HepG2 (cell line): ENCODE data around the gene NRDC. TPM values are rescaled to one million over a fixed set of nuclear protein-coding genes. Genes with fewer than 3 reads are reported as not detected.

Experiments used
- ARNT2 ChIP-seq: sonication (generic); formaldehyde crosslinking; IDR thresholded peaks from 2 replicates; pipeline ENCODE4 v1.8.0; 2022; ENCODE audit warnings: mild to moderate bottlenecking, low read depth, missing genetic modification reagents, moderate library complexity
- HMG20B ChIP-seq: conservative IDR thresholded peaks from 2 replicates; pipeline ENCODE4 v1.6.1; 2016; ENCODE audit warnings: missing genetic modification reagents, missing compliant biosample characterization
- HNF4A ChIP-seq: sonication (generic); formaldehyde crosslinking; IDR thresholded peaks from 2 replicates; pipeline ENCODE4 v1.4.0; 2020; ENCODE audit warnings: missing genetic modification reagents
- KDM4B ChIP-seq: sonication (generic); formaldehyde crosslinking; IDR thresholded peaks from 2 replicates; pipeline ENCODE4 v1.4.0; 2020; ENCODE audit warnings: missing genetic modification reagents
- NR1H2 ChIP-seq: sonication (generic); formaldehyde crosslinking; IDR thresholded peaks from 2 replicates; pipeline ENCODE4 v1.8.1; 2022; ENCODE audit warnings: low read depth, missing genetic modification reagents, borderline replicate concordance
- PRPF4 ChIP-seq: fragments of 200-400 bp; formaldehyde crosslinking; IDR thresholded peaks from 2 replicates; pipeline ENCODE4 v1.6.1; 2016; ENCODE audit warnings: low read length, low read depth; ENCODE audit not compliant: poor library complexity, severe bottlenecking
- SIN3B ChIP-seq: fragments of 150-350 bp; IDR thresholded peaks from 2 replicates; pipeline ENCODE4 v1.6.1; 2014; ENCODE audit warnings: low read length
- ZNF230 ChIP-seq: sonication (generic); formaldehyde crosslinking; IDR thresholded peaks from 2 replicates; pipeline ENCODE4 v1.4.0; 2020; ENCODE audit warnings: mild to moderate bottlenecking, missing genetic modification reagents
- ZNF614 ChIP-seq: IDR thresholded peaks from 2 replicates; pipeline ENCODE4 v1.6.1; 2018; ENCODE audit warnings: missing biosample characterization, missing genetic modification reagents, inconsistent platforms, borderline replicate concordance
- polyA plus RNA-seq, 8 experiments: library from polyadenylated mRNA; depleted of rRNA in 3 of 8; stranded (reverse) in 7 of 8; unstranded in 1 of 8; fragments of >200 nt; fragmentation: Illumina TruSeq in 4 of 8; extraction: Trizol in 4 of 8; gene quantifications; 2 replicates each; pipeline versions ENCODE4 v1.2.1 to v1.2.3, GENCODE V29; 2011 to 2016; ENCODE audit warnings: low read depth in 4 of 8, missing spikeins in 1 of 8, mixed read lengths in 1 of 8; ENCODE audit not compliant: insufficient read depth in 1 of 8
- total RNA-seq, 5 experiments: library from RNA; depleted of rRNA; stranded (reverse); fragments of >200 nt; fragmentation: Illumina TruSeq; extraction: Trizol; gene quantifications; 2 replicates each; pipeline ENCODE4 v1.2.3, GENCODE V29; 2016; ENCODE audit warnings: low read depth in 1 of 5
- TF ChIP-seq, protein P1 (sequence below): sonication (generic); formaldehyde crosslinking; IDR thresholded peaks from 2 replicates; pipeline ENCODE4 v1.5.0; 2020; ENCODE audit warnings: mild to moderate bottlenecking, missing genetic modification reagents, moderate library complexity
- TF ChIP-seq, protein P2 (sequence below): IDR thresholded peaks from 2 replicates; pipeline ENCODE4 v1.6.1; 2016; ENCODE audit warnings: mild to moderate bottlenecking
- TF ChIP-seq, protein P3 (sequence below): sonication (generic); formaldehyde crosslinking; IDR thresholded peaks from 2 replicates; pipeline ENCODE4 v1.4.0; 2020; ENCODE audit warnings: mild to moderate bottlenecking, missing genetic modification reagents
- TF ChIP-seq, protein P4 (sequence below): sonication (generic); formaldehyde crosslinking; IDR thresholded peaks from 2 replicates; pipeline ENCODE4 v1.4.0; 2020; ENCODE audit warnings: mild to moderate bottlenecking, missing genetic modification reagents
- TF ChIP-seq, protein P5 (sequence below): sonication (generic); formaldehyde crosslinking; IDR thresholded peaks from 2 replicates; pipeline ENCODE4 v1.4.0; 2020; ENCODE audit warnings: missing genetic modification reagents
- TF ChIP-seq, protein P6 (sequence below): sonication (generic); formaldehyde crosslinking; IDR thresholded peaks from 2 replicates; pipeline ENCODE4 v1.5.0; 2020; ENCODE audit warnings: missing genetic modification reagents
- TF ChIP-seq, protein P7 (sequence below): sonication (generic); formaldehyde crosslinking; IDR thresholded peaks from 2 replicates; pipeline ENCODE4 v1.4.0; 2020; ENCODE audit warnings: mild to moderate bottlenecking, missing genetic modification reagents

Gene NRDC
- total and polyA plus RNA-seq, 2 of the 13 experiments (the other 11 are each of a cell fraction or from before 2014, with no cell fraction given) = 57.6 to 64.9 TPM

DNA sequence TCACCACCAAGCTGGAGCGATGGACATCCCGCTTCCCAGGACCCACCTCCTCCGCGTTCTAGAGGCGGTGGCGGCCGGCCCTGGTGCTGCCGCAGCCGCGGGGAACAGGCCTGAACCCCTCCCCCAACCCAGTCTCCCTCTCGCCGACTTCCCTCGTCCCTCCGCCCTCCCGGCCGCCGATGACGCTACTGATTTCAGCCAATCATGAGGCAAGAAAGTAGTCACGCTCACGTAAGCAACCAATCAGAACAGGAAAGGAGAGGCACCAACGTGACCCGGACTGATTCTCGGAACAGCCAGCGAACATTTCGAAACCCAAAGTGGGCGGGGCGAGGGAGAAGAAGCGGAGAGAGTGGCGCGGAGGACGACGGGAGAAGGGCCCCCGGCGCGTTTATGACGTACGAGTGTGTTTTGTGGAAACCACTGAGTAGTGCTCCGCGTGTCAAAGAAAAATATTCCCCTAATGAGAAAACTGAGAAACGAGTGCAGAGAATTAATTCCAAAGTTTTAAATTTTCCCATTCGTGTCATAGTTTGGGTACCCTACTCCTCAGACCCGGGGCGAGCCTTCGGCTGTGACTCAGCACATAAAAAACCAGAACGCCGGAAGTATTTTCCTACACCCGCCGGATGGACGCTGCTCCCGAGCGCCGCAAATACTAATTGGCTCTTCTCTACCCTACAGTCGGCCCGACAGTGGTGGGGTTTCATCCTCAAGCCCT lies at the start of gene NRDC (continued):
- TF ChIP-seq, protein P1, sequence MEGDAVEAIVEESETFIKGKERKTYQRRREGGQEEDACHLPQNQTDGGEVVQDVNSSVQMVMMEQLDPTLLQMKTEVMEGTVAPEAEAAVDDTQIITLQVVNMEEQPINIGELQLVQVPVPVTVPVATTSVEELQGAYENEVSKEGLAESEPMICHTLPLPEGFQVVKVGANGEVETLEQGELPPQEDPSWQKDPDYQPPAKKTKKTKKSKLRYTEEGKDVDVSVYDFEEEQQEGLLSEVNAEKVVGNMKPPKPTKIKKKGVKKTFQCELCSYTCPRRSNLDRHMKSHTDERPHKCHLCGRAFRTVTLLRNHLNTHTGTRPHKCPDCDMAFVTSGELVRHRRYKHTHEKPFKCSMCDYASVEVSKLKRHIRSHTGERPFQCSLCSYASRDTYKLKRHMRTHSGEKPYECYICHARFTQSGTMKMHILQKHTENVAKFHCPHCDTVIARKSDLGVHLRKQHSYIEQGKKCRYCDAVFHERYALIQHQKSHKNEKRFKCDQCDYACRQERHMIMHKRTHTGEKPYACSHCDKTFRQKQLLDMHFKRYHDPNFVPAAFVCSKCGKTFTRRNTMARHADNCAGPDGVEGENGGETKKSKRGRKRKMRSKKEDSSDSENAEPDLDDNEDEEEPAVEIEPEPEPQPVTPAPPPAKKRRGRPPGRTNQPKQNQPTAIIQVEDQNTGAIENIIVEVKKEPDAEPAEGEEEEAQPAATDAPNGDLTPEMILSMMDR (CRISPR knock-in tag) = no peak
- TF ChIP-seq, protein P2, sequence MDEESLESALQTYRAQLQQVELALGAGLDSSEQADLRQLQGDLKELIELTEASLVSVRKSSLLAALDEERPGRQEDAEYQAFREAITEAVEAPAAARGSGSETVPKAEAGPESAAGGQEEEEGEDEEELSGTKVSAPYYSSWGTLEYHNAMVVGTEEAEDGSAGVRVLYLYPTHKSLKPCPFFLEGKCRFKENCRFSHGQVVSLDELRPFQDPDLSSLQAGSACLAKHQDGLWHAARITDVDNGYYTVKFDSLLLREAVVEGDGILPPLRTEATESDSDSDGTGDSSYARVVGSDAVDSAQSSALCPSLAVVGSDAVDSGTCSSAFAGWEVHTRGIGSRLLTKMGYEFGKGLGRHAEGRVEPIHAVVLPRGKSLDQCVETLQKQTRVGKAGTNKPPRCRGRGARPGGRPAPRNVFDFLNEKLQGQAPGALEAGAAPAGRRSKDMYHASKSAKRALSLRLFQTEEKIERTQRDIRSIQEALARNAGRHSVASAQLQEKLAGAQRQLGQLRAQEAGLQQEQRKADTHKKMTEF (CRISPR knock-in tag) = peak; percentile 83
- TF ChIP-seq PRPF4 (peak; percentile 46), ZNF230 (CRISPR knock-in tag) (peak; percentile 48), HNF4A (CRISPR knock-in tag) (no peak), HMG20B (peak; percentile 58), ZNF614 (CRISPR knock-in tag) (no peak), KDM4B (CRISPR knock-in tag) (peak; percentile 37; the same call in 1 of the 2 replicates), ARNT2 (CRISPR knock-in tag) (0 out of 2 replicates have a peak, but pooled peaks have one; percentile 84), SIN3B (peak; percentile 62; the same call in 1 of the 2 replicates), NR1H2 (CRISPR knock-in tag) (0 out of 2 replicates have a peak, but pooled peaks have one; percentile 49)
- TF ChIP-seq, protein P3, sequence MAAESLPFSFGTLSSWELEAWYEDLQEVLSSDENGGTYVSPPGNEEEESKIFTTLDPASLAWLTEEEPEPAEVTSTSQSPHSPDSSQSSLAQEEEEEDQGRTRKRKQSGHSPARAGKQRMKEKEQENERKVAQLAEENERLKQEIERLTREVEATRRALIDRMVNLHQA = no peak
- TF ChIP-seq, protein P4, sequence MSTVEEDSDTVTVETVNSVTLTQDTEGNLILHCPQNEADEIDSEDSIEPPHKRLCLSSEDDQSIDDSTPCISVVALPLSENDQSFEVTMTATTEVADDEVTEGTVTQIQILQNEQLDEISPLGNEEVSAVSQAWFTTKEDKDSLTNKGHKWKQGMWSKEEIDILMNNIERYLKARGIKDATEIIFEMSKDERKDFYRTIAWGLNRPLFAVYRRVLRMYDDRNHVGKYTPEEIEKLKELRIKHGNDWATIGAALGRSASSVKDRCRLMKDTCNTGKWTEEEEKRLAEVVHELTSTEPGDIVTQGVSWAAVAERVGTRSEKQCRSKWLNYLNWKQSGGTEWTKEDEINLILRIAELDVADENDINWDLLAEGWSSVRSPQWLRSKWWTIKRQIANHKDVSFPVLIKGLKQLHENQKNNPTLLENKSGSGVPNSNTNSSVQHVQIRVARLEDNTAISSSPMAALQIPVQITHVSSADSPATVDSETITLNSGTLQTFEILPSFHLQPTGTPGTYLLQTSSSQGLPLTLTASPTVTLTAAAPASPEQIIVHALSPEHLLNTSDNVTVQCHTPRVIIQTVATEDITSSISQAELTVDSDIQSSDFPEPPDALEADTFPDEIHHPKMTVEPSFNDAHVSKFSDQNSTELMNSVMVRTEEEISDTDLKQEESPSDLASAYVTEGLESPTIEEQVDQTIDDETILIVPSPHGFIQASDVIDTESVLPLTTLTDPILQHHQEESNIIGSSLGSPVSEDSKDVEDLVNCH (CRISPR knock-in tag) = no peak
- TF ChIP-seq, protein P5, sequence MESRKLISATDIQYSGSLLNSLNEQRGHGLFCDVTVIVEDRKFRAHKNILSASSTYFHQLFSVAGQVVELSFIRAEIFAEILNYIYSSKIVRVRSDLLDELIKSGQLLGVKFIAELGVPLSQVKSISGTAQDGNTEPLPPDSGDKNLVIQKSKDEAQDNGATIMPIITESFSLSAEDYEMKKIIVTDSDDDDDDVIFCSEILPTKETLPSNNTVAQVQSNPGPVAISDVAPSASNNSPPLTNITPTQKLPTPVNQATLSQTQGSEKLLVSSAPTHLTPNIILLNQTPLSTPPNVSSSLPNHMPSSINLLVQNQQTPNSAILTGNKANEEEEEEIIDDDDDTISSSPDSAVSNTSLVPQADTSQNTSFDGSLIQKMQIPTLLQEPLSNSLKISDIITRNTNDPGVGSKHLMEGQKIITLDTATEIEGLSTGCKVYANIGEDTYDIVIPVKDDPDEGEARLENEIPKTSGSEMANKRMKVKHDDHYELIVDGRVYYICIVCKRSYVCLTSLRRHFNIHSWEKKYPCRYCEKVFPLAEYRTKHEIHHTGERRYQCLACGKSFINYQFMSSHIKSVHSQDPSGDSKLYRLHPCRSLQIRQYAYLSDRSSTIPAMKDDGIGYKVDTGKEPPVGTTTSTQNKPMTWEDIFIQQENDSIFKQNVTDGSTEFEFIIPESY (CRISPR knock-in tag) = 0 out of 2 replicates have a peak, but pooled peaks have one; percentile 17
- TF ChIP-seq, protein P6, sequence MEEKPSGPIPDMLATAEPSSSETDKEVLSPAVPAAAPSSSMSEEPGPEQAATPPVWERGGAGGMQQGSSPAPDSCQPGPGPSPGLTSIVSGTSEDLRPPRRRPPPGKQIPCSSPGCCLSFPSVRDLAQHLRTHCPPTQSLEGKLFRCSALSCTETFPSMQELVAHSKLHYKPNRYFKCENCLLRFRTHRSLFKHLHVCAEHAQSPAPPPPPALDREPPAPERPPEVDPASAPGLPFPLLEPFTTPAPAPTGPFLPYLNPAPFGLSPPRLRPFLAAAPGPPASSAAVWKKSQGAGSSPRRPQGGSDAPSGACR (CRISPR knock-in tag) = 0 out of 2 replicates have a peak, but pooled peaks have one; percentile 36
- TF ChIP-seq, protein P7, sequence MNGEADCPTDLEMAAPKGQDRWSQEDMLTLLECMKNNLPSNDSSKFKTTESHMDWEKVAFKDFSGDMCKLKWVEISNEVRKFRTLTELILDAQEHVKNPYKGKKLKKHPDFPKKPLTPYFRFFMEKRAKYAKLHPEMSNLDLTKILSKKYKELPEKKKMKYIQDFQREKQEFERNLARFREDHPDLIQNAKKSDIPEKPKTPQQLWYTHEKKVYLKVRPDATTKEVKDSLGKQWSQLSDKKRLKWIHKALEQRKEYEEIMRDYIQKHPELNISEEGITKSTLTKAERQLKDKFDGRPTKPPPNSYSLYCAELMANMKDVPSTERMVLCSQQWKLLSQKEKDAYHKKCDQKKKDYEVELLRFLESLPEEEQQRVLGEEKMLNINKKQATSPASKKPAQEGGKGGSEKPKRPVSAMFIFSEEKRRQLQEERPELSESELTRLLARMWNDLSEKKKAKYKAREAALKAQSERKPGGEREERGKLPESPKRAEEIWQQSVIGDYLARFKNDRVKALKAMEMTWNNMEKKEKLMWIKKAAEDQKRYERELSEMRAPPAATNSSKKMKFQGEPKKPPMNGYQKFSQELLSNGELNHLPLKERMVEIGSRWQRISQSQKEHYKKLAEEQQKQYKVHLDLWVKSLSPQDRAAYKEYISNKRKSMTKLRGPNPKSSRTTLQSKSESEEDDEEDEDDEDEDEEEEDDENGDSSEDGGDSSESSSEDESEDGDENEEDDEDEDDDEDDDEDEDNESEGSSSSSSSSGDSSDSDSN (CRISPR knock-in tag) = peak; percentile 88
